HepG2 (cell line): ENCODE results near the gene DEFB125. TPM values are rescaled to one million over a fixed set of nuclear protein-coding genes. Genes with fewer than 3 reads are reported as not detected.
A peak's percentile ranks its signal among the peaks of the same experiment; 100 is the strongest.

Source experiments
- ATAC-seq: fragments of 200-7000 bp; cut with Tn5 transposase; 3 replicates; pipeline ENCODE4 v1.9.1; 2020; ENCODE audit warnings: mild to moderate bottlenecking, moderate library complexity
- BruUV-seq: library from RNA; stranded (reverse); fragments of 400-500 nt; replicated peaks from 2 replicates; lab custom pipeline; 2021; lab: Mats Ljungman, UMichigan
- CTCF ChIA-PET: fragments of 300-600 bp; formaldehyde crosslinking; extraction: SDS; loops from one replicate; lab custom pipeline; 2021; ENCODE audit warnings: low total read pairs, inconsistent platforms, low intra/inter-chr PET ratio; lab: Yijun Ruan, JAX
- POLR2A ChIA-PET: fragments of 350-600 bp; sonication (Branson Sonifier 250); formaldehyde crosslinking; loops from one replicate; lab custom pipeline; 2020; ENCODE audit warnings: antibody characterized with exemption, inconsistent platforms; lab: Yijun Ruan, JAX
- DNase-seq: peaks from one replicate; pipeline ENCODE4 v3.0.0-alpha.2; 2015; ENCODE audit warnings: low spot score
- FAIRE-seq: peaks from 3 replicates; lab custom pipeline; 2011; peaks lifted over from hg19 to GRCh38; lab: Jason Lieb, UNC
- H2AFZ ChIP-seq: one replicate; pipeline ENCODE4 v1.6.1; 2011; ENCODE audit warnings: low read length, inconsistent platforms
- H3K27ac ChIP-seq: fragments of 300-600 bp; 3 replicates; pipeline ENCODE4 v1.8.0; 2011; ENCODE audit warnings: mixed run types, mild to moderate bottlenecking, mixed read lengths, low read length, inconsistent platforms; ENCODE audit not compliant: insufficient read depth; ENCODE audit errors: extremely low read length
- H3K27me3 ChIP-seq, 2 experiments: fragments of 200-600 bp in 1 of 2; 2 replicates in 1 of 2; 3 replicates in 1 of 2; pipeline versions ENCODE4 v1.6.0 to v1.8.0; 2011; ENCODE audit warnings: low read length in 2 of 2, mild to moderate bottlenecking in 2 of 2, moderate library complexity in 2 of 2, inconsistent platforms in 1 of 2; ENCODE audit not compliant: insufficient read depth in 2 of 2, control insufficient read depth in 1 of 2
- H3K36me3 ChIP-seq, 2 experiments: fragments of 200-600 bp in 1 of 2; replicated peaks in 1 of 2; 2 replicates in 1 of 2; 3 replicates in 1 of 2; pipeline versions ENCODE4 v1.5.1 to v1.8.0; 2011; ENCODE audit warnings: low read length in 2 of 2, inconsistent platforms in 1 of 2; ENCODE audit not compliant: insufficient read depth in 2 of 2, control insufficient read depth in 1 of 2
- H3K4me1 ChIP-seq: 2 replicates; pipeline ENCODE4 v1.5.1; 2012; ENCODE audit warnings: low read length, inconsistent platforms; ENCODE audit not compliant: insufficient read depth
- H3K4me2 ChIP-seq: 2 replicates; pipeline ENCODE4 v1.6.0; 2011; ENCODE audit warnings: low read depth, low read length, inconsistent platforms
- H3K4me3 ChIP-seq, 3 experiments: fragments of 200-600 bp in 1 of 3; sonication (generic), shearing (Covaris generic) in 1 of 3; replicated peaks in 1 of 3; 2 replicates each; pipeline ENCODE4 v1.5.1; 2011 to 2016; ENCODE audit warnings: low read length in 3 of 3, inconsistent platforms in 2 of 3, low read depth in 2 of 3, mild to moderate bottlenecking in 2 of 3, control low read depth in 1 of 3, mixed read lengths in 1 of 3; ENCODE audit not compliant: insufficient read depth in 1 of 3
- H3K79me2 ChIP-seq: one replicate; pipeline ENCODE4 v1.6.1; 2011; ENCODE audit warnings: low read length, inconsistent platforms; ENCODE audit not compliant: insufficient read depth
- H3K9ac ChIP-seq: 2 replicates; pipeline ENCODE4 v1.6.0; 2011; ENCODE audit warnings: mild to moderate bottlenecking, low read depth, low read length, inconsistent platforms; ENCODE audit not compliant: insufficient read depth
- H3K9me3 ChIP-seq: 2 replicates; pipeline ENCODE4 v1.5.1; 2012; ENCODE audit warnings: mild to moderate bottlenecking, low read length
- H4K20me1 ChIP-seq: 2 replicates; pipeline ENCODE4 v1.6.0; 2011; ENCODE audit warnings: inconsistent platforms, mild to moderate bottlenecking, low read length, moderate library complexity; ENCODE audit not compliant: insufficient read depth
- BCLAF1 ChIP-seq: fragments of 450-650 bp; IDR thresholded peaks from 2 replicates; pipeline ENCODE4 v1.6.1; 2017; ENCODE audit warnings: mild to moderate bottlenecking
- MAX ChIP-seq: IDR thresholded peaks from 2 replicates; pipeline ENCODE4 v1.6.1; 2012; ENCODE audit warnings: inconsistent platforms
- PHF8 ChIP-seq: sonication (generic); formaldehyde crosslinking; IDR thresholded peaks from 2 replicates; pipeline ENCODE4 v1.5.0; 2020; ENCODE audit warnings: missing genetic modification reagents
- SMAD9 ChIP-seq: sonication (generic); formaldehyde crosslinking; IDR thresholded peaks from 2 replicates; pipeline ENCODE4 v1.5.1; 2020; ENCODE audit warnings: mild to moderate bottlenecking, missing genetic modification reagents
- ZFP91 ChIP-seq: sonication (generic); formaldehyde crosslinking; IDR thresholded peaks from 2 replicates; pipeline ENCODE4 v1.9.0; 2022; ENCODE audit warnings: missing genetic modification reagents, mild to moderate bottlenecking, borderline replicate concordance
- ZNF136 ChIP-seq: sonication (generic); formaldehyde crosslinking; IDR thresholded peaks from 2 replicates; pipeline ENCODE4 v1.8.1; 2022; ENCODE audit warnings: low read depth, mild to moderate bottlenecking, moderate library complexity, missing genetic modification reagents
- ZNF264 ChIP-seq: sonication (generic); formaldehyde crosslinking; IDR thresholded peaks from 2 replicates; pipeline ENCODE4 v1.4.0; 2020; ENCODE audit warnings: missing genetic modification reagents
- ZNF382 ChIP-seq: sonication (generic); formaldehyde crosslinking; IDR thresholded peaks from 2 replicates; pipeline ENCODE4 v1.5.0; 2020; ENCODE audit warnings: missing genetic modification reagents, mild to moderate bottlenecking, borderline replicate concordance
- ZNF432 ChIP-seq: sonication (generic); formaldehyde crosslinking; IDR thresholded peaks from 2 replicates; pipeline ENCODE4 v1.5.0; 2020; ENCODE audit warnings: missing genetic modification reagents, mild to moderate bottlenecking, borderline replicate concordance
- ZNF550 ChIP-seq: sonication (generic); formaldehyde crosslinking; IDR thresholded peaks from 2 replicates; pipeline ENCODE4 v1.4.0; 2020; ENCODE audit warnings: mild to moderate bottlenecking, missing genetic modification reagents, borderline replicate concordance
- ZNF746 ChIP-seq: sonication (generic); formaldehyde crosslinking; IDR thresholded peaks from 2 replicates; pipeline ENCODE4 v1.8.0; 2022; ENCODE audit warnings: mild to moderate bottlenecking, missing genetic modification reagents
- WGBS: methylation state at CpG from one replicate; pipeline ENCODE4 v1.1.6; 2017; ENCODE audit warnings: low lambda C conversion rate; 5-methylcytosine and 5-hydroxymethylcytosine counted together
- in situ Hi-C: cut with HindIII; loops from 2 replicates; pipeline ENCODE4 v1.10.0; 2017; ENCODE audit warnings: low pct_unique_long_range_greater_than_20kb; ENCODE audit not compliant: extremely low pct_ligation_motif_present
- intact Hi-C: fragments of 100-400 bp; cut with micrococcal nuclease; formaldehyde crosslinking; loops from one replicate; pipeline ENCODE4 v1.10.0; 2022; ENCODE audit not compliant: unreplicated experiment
- polyA plus RNA-seq, 8 experiments: library from polyadenylated mRNA; depleted of rRNA in 3 of 8; stranded (reverse) in 7 of 8; unstranded in 1 of 8; fragments of >200 nt; fragmentation: Illumina TruSeq in 4 of 8; extraction: Trizol in 4 of 8; gene quantifications; 2 replicates each; pipeline versions ENCODE4 v1.2.1 to v1.2.3, GENCODE V29; 2011 to 2016; ENCODE audit warnings: low read depth in 4 of 8, missing spikeins in 1 of 8, mixed read lengths in 1 of 8; ENCODE audit not compliant: insufficient read depth in 1 of 8
- total RNA-seq, 5 experiments: library from RNA; depleted of rRNA; stranded (reverse); fragments of >200 nt; fragmentation: Illumina TruSeq; extraction: Trizol; gene quantifications; 2 replicates each; pipeline ENCODE4 v1.2.3, GENCODE V29; 2016; ENCODE audit warnings: low read depth in 1 of 5

The DEFB125 gene
- total and polyA plus RNA-seq, 2 of the 13 experiments (the other 11 are each of a cell fraction or from before 2014, with no cell fraction given) = not detected

- POLR2A ChIA-PET = no interaction called here
- no peak for FAIRE-seq
Measured at GRCh38 chr20:61230-61629, 26.2 kb upstream of the DEFB125 start.

More at GRCh38 chr20:61230-61629, 26.2 kb upstream of the DEFB125 start:
- BruUV-seq = no TSS peak
- Histone ChIP-seq H3K4me3 (no peak overlapping the region), H3K9ac (no peak overlapping the region), H3K4me1 (no peaks in the 10 kb centered on the region), H3K4me2 (no peak overlapping the region), H3K27ac (no peak overlapping the region), H3K9me3 (peaks cover 58% of the 10 kb centered on the region), H3K36me3 (no peaks in the 10 kb centered on the region), H3K79me2 (no peaks in the 10 kb centered on the region), H4K20me1 (no peaks in the 10 kb centered on the region), H3K27me3 (peaks cover 0 to 5% of the 10 kb centered on the region in 2 experiments; a peak in 1 of 5 replicates), H2AFZ (no peak overlapping the region)
- WGBS = 42% methylated on average over 1 of the region's 1 CpG
- DNase-seq (no peak), ATAC-seq (peak; percentile 35; the same call in 2 of the 3 replicates)
- CTCF ChIA-PET = no interaction called here
- intact Hi-C loops = no loop called here
- TF ChIP-seq ZNF746 (CRISPR knock-in tag) (no peak), ZFP91 (no peak), SMAD9 (CRISPR knock-in tag) (no peak), BCLAF1 (no peak), ZNF264 (CRISPR knock-in tag) (no peak), ZNF136 (no peak), MAX (no peak), ZNF550 (CRISPR knock-in tag) (no peak), ZNF432 (CRISPR knock-in tag) (no peak), PHF8 (CRISPR knock-in tag) (no peak), ZNF382 (CRISPR knock-in tag) (no peak)
- in situ Hi-C loops = no loop called here
